ENCODE measurements around the gene PTH1R.

DNA sequence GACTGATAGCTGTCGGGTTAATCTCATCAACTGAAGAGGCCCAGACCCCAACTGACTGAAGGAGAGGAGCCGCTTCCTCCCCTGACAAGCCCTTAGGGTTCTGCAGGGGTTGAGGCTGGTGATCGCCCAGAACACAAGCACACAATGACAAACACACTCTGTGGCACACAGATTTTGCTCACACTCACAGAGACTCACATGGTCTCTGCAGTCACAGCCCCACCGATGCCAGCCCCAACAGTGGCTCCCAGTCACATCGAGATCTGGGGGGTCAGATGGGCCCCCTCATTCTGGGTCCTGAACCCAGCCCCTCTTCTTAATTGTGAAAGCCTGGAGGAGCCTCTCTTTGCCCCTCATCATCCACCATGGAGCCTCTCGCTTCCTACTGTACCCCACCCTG, 16.7 kb downstream of the PTH1R start:
- TF ChIP-seq CTCF (conservative IDR thresholded peaks at IDR 0.05 in 1 of 2, IDR thresholded peaks at IDR 0.05 in 1 of 2; ENCODE audit: low read depth in 1 of 2, low read length in 2 of 2) (no peak), EZH2 (IDR thresholded peaks at IDR 0.05; ENCODE audit: low read length, missing control alignments) (no peak)
